COR-L47 (cell line): ENCODE measurements around the gene CTDP1.
A peak's percentile ranks its signal among the peaks of the same experiment; 100 is the strongest.

Source experiments
- DNase-seq: peaks from one replicate; lab custom pipeline; 2025; lab: John Stamatoyannopoulos, UW

CTDP1 gene

GRCh38 chr18:79766308-79766707 is 86.7 kb downstream of the CTDP1 start:
- DNase-seq: peak; percentile 53

DNA sequence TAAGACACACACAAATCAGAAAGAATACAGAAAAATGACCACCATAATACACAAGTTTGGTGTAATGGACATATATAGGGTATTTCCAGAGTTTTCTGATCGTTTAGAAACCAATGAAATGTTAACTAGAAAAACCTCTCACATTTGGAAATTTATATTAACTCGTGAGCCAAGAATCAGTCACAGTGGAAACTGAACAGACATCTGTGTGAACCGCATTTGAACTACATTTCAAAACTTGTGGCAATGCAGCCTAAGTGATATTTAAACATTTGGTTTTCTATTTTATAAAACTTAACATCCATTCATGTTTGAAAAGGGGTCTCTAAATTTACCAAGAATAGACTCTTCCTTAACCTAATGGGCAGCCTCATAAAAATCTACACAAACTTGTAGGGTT is 89.1 kb downstream of the CTDP1 start:
- no peak for DNase-seq

DNA sequence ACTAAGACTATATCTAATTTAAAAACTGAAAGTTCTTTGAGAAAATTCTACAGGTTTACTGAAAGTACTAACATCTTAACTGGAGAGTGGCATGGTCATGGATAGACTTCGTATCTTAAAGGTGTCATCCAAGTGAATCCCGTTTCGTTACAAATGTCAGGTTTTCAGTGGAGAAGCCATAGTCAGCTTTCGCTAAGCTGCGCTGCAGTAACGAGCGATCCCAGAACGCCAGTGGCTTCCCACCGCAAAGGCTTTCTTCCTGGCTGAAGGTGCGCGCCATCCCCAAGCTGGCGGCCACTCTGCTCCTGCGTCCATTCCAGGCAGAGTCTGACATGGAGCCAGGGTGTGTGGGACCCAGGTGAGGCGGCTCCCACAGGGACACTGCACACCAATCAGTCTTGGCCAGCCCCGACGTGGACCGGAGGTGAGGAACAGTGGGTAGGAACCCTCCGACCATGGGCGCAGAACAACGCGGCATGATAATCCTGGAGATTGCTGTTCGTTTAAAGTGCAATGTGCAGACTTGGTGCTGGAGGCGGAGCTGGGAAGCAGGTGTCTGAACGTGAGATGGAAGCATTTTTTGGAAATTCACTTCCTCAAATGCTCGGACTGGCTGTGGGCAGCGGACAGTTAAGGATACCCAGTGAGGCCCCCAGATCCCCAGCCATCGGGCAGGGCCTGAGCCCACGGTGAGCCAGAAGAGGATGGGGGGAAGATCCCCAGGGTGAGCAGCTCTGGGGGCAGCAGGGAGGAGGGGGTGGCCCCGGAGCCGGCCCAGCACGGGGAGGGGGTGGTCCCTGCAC is 90.3 kb downstream of the CTDP1 start:
- DNase-seq: no peak

- no peak for DNase-seq
Observed at GRCh38 chr18:79770501-79770815, 90.9 kb downstream of the CTDP1 start.

- DNase-seq: no peak
Observed at GRCh38 chr18:79770826-79771225, 91.2 kb downstream of the CTDP1 start.

DNA sequence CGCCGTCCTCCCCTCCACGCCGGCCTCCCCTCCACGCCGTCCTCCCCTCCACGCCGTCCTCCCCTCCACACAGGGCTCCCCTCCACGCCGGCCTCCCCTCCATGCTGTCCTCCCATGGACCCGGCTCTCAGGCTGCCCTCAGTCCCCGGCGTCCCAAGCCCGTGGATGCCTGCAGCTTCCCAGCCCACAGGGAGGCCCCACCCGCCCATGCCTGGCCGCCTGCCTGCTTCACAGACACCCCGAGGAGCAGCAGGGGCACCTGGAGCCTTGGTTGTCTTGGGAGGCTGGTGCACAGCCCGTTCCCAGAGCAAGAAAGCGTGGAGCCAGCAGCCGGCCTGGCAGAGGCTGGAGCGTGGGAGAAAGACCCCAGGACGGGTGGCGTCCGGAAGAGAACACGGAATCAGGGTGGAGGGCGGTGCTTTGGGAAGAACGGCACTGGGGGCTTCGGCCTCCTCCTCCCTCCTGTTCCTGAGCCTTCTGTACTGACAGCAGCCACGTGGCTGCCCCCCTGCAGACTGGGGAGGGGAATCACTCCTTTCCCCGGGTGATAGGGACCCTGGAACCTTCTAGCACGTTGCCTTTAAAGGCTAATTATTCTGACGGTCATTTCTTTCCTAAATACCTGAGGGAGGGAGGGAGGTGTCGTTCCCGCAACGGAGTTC is 92.0 kb downstream of the CTDP1 start:
- no peak for DNase-seq

DNA sequence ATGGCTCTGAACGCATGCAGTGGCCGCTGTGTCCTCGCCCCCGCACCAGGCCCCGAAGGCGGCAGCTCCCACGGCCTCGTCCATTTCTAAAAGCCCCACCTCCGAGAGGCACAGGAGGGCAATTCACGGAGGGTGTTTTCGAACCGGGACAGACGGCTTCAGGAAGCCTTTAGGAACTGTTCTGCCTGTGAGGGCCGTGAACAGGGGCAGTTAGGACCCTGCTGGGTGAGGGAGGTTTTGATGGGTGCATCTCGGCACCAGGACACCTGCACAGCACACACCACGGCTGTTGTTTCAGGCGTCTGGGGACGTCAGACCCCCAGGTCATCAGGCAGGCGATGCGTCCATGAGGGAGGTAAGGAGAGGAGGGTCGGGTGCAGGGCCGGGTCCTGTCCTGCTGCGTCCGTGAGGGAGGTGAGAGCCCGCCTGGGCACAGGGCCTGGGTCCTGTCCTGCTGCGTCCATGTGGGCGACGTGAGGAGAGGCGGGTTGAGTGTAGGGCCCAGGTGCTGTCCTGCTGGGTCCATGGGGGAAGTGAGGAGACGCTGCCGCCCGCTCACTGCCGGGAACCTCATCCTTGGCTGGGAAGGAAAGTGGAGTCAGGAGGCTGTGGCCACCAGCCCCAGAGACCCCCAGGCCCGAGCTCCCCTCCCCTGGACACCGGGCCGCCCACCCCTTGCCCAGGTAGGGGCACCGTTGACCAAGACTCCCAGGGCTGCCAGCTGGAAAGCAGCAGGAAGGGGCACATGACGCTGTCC is 92.7 kb downstream of the CTDP1 start:
- DNase-seq: no peak

DNA sequence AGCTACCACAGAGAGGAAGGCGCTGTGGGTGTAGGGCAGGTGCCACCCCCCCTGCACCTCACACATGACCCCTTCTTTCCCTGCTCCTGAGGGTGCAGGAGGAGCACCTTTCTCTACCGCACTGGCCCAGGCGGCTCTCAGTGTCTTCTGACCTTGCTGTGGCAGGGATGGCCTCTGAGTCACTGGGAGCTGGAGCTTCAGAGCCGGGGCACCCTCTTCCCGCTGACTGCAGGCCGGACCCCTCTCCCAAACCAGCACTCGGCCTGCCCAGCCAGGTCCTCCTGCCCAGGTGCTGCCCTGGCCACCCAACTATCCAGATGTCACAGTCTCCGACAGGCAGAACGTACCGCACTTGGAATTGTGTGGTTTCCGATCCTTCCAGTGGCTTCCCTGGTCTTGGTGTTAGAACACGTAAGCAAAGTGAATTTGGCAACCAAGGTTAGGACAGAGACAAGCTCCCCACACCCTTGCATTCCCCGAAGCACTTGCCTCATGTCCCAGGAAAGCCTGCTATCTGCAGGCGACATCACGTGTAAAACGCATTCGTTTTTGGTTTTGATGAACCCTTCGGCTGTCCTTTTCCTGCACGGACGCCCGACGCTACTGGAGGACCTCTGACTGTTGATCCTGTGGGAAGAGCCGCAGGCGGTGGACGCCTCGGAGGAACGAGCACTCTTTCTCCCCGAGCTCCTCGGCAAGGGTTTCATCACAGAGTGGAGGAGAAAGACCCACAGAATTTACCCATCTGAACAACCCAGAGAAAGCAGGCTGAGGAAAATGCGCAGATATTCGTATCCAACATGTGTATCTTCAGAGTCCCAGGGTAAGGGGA is 93.5 kb downstream of the CTDP1 start:
- DNase-seq: no peak

- DNase-seq: no peak
Observed at GRCh38 chr18:79774111-79774510, 94.5 kb downstream of the CTDP1 start.

- DNase-seq: no peak
Observed at GRCh38 chr18:79775441-79776221, 96.0 kb downstream of the CTDP1 start.

DNA sequence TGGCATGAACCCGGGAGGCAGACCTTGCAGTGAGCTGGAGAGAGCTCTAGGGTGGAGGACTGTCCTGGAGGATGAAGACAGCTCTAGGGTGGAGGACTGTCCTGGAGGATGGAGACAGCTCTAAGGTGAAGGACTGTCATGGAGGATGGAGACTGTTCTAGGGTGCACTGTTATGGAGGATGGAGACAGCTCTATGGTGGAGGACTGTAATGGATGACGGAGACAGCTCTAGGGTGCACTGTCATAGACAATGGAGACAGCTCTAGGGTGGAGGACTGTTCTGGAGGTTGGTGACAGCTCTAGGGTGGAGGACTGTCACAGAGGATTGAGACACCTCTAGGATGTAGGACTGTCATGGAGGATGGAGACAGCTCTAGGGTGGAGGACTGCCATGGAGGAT is 97.1 kb downstream of the CTDP1 start:
- DNase-seq: no peak

GRCh38 chr18:79778291-79778791 is 98.7 kb downstream of the CTDP1 start:
- DNase-seq: no peak

DNA sequence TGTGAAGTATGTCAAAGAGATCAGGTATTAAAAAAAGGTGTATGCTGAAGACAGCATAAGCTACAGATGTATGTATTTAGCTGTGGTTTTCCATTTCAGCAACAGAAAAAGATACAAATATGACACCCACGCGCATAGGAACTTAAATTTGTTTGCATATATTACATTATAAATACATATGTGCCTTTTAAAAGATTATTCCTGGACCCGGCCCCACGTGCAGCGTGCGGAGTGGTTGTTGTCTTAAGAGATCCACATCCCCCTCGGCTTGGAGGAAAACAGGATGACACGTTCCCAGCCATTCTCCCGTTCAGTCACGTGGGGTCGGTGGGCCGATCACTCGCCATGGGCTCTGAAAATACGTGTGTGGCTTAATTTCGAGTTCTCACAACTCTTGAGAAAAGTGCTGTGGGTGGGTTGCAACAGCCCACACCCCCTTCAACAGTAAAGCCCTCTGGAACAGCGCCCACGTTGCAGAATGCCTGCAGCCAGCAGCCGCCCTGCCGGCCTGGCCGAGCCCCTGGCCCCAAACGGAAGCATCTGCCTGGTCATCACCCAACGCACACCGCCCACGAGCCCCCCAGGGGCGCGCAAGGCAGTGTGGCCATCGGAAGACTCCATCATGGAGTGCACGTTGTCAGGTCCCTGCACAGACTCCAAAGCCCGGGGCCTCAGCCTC is 99.6 kb downstream of the CTDP1 start:
- DNase-seq: no peak

DNA sequence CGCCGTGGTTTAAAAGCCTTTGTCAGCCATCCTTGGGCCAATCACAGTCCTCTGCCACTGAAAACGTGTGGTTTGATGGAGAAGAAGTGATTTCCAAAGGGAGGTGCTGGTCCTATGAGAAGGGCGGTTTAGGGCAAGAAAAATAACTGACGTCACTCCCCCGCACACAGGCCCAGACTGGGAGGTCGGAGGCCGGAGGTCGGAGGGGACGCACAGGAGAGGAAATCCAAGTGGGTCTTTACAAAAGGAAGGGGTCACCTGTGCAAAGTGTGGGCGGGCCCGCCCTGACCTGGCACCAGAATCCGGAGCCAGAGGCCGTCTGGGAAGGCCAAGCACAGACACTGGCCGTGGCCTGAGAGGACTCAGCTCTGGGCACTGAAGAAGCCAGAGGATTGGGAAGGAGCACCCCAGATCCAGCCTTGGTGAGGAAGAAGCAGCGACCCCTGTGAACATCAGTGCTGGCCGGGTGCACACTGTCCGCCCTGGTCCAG is 100.1 kb downstream of the CTDP1 start:
- no peak for DNase-seq

GRCh38 chr18:79780547-79780946 is 100.9 kb downstream of the CTDP1 start:
- DNase-seq: no peak

DNA sequence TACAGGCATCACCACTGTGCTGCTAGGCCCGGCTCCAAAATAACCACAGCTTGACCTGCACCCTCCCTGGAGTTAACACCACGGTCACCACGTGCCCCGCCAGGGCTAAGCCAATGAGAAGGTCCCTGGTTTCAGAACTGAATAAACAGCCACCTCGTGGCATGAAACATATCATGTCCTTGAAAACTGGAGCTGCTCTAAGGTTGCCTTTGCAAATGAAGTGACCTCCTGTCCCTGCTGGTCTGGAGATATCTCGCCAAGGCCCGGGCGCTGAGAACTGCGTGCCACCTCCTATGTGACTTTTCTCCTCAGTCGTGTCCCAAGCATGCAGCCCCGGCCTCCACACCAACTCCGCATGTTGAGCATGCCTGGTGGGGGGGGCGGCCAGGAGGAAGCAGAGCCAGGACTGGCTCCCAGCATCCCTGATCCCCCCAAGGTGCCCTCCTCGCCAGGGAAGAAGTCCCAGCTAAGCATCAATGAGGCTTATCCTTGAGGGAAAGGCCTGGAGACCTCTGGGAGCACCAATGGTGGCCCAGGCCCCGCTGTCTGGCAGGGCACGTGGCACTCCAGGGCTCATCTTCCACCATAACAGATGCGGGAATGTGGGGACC is 101.8 kb downstream of the CTDP1 start:
- no peak for DNase-seq

GRCh38 chr18:79782566-79783308 is 103.1 kb downstream of the CTDP1 start:
- DNase-seq: no peak

DNA sequence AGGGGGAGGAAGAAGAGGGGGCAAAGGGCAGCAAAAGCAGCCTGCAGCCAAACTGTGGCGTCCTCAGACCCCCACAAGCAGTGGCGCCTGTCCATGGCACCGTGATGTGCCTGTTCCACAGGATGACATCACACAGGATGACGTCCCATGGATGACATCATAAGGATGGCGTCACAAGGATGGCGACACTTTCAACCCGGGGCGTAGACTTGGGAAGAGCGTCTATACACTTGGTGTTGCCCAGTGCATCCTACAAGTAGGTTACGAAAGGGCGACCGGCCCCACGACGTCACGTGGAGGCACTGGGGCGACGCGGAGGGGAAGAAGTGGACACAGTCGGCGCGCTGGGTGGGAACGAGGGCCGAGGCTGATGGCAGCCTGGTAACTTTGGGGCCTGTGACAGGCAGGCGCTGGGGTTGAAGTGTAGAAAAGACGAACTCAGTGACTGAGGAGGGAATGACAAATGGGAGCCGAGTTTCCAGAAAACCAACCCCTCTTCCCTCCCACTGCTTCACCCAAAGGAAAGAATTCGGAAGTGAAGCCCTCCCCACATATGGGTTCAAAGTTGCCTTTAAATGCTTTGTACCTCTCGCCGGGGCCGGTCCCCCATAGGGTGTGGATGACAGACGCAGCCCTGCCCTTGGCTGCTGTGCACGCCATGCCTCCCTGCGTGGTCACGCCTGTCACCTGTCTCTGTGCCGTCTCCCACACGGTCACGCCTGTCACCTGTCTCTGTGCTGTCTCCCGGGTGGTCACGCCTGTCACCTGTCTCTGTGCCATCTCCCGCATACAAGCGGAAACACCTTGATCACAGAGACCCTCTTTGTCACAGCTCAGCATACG is 104.7 kb downstream of the CTDP1 start:
- no peak for DNase-seq
